ENCODE results near the gene UPF3A.
"Not testable (repeated sequence)": the region's sequence is repeated elsewhere in the genome, so short reads cannot be mapped to it uniquely, and the experiment has no call there.

The UPF3A gene

DNA sequence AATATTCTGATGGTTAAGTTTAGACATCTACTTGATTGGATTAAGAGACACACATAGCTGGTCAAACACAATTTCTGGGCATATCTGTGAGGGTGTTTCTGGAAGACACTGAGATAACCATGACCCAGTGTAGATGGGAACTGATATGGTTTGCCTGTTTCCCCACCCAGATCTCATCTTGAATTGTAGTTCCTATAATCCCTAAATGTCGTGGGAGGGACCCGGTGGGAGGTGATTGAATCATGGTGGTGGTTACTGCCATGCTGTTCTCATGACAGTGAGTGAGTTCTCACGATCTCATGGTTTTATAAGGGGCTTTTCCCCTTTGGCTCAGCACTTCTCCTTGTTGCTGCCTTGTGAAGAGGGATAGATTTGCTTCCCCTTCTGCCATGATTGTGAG is 65.9 kb downstream of the UPF3A start:
- H3K36me3 ChIP-seq (ENCODE audit: control insufficient read depth in 2 of 2, insufficient read depth in 2 of 2, low read length in 2 of 2); H3K9me3 ChIP-seq (ENCODE audit: control insufficient read depth in 2 of 2, low read length in 2 of 2); H3K4me3 ChIP-seq (ENCODE audit: low read length in 2 of 2); H3K9ac ChIP-seq (ENCODE audit: low read depth in 1 of 2, low read length in 2 of 2); H3K27me3 ChIP-seq (ENCODE audit: control insufficient read depth in 2 of 2, insufficient read depth in 2 of 2, low read length in 2 of 2); H3K27ac ChIP-seq (ENCODE audit: low read depth in 2 of 2, low read length in 2 of 2); H3K4me1 ChIP-seq (ENCODE audit: control insufficient read depth in 2 of 2, insufficient read depth in 2 of 2, low read length in 2 of 2): not testable (repeated sequence)

DNA sequence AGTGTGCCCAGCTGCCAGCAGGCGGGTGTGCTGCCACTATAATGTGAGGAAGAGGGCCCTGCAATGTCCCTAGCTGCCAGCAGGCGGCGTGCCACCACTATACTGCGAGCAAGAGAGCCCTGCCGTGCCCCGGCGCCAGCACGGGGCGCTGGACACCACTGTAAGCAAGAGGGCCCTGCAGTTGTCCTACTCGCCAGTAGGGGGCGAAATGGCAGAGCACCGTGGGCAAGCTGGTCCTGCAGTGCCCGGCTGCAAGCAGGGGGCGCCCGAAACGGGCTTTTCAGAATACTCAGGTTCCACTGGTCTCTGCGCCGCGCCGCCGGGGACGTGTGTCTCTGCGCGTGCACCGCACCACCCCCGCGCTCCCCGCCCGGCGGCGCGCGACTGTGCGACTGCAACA is 71.4 kb downstream of the UPF3A start:
- H3K9ac ChIP-seq (ENCODE audit: low read depth in 1 of 2, low read length in 2 of 2); H3K4me3 ChIP-seq (ENCODE audit: low read length in 2 of 2); H3K36me3 ChIP-seq (ENCODE audit: control insufficient read depth in 2 of 2, insufficient read depth in 2 of 2, low read length in 2 of 2); H3K27me3 ChIP-seq (ENCODE audit: control insufficient read depth in 2 of 2, insufficient read depth in 2 of 2, low read length in 2 of 2); H3K27ac ChIP-seq (ENCODE audit: low read depth in 2 of 2, low read length in 2 of 2); H3K9me3 ChIP-seq (ENCODE audit: control insufficient read depth in 2 of 2, low read length in 2 of 2); H3K4me1 ChIP-seq (ENCODE audit: control insufficient read depth in 2 of 2, insufficient read depth in 2 of 2, low read length in 2 of 2): not testable (repeated sequence)

DNA sequence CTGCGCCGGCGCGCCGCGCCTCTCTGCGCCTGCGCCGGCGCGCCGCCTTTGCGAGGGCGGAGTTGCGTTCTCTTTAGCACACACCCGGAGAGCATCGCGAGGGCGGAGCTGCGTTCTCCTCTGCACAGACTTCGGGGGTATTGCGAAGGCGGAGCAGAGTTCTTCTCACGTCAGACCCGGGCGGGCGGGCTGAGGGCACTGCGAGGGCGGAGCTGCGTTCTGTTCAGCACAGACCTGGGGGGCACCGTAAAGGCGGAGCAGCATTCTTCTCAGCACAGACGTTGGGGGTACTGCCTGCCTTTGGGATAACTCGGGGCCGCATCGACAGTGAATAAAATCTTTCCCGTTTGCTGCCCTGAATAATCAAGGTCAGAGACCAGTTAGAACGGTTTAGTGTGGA is 72.0 kb downstream of the UPF3A start:
- H3K27ac ChIP-seq (ENCODE audit: low read depth in 2 of 2, low read length in 2 of 2); H3K9ac ChIP-seq (ENCODE audit: low read depth in 1 of 2, low read length in 2 of 2); H3K36me3 ChIP-seq (ENCODE audit: control insufficient read depth in 2 of 2, insufficient read depth in 2 of 2, low read length in 2 of 2); H3K4me1 ChIP-seq (ENCODE audit: control insufficient read depth in 2 of 2, insufficient read depth in 2 of 2, low read length in 2 of 2); H3K4me3 ChIP-seq (ENCODE audit: low read length in 2 of 2); H3K9me3 ChIP-seq (ENCODE audit: control insufficient read depth in 2 of 2, low read length in 2 of 2); H3K27me3 ChIP-seq (ENCODE audit: control insufficient read depth in 2 of 2, insufficient read depth in 2 of 2, low read length in 2 of 2): not testable (repeated sequence)
